GM18951 (cell line): ENCODE results near the gene DIP2C.
"Not testable (repeated sequence)": the region's sequence is repeated elsewhere in the genome, so short reads cannot be mapped to it uniquely, and the experiment has no call there.

Experiments
- POLR2A ChIP-seq: IDR thresholded peaks from 4 replicates; pipeline ENCODE4 v1.6.1; 2011; ENCODE audit warnings: mild to moderate bottlenecking; ENCODE audit not compliant: insufficient read length, insufficient read depth; ENCODE audit errors: extremely low read depth
- in situ Hi-C: fragments of 300-500 bp; cut with MboI; formaldehyde crosslinking; loops from one replicate; pipeline ENCODE4 v1.12.0; 2022; ENCODE audit warnings: low sequenced_read_pairs, mixed read lengths, inconsistent platforms; ENCODE audit not compliant: unreplicated experiment

DIP2C gene

DNA sequence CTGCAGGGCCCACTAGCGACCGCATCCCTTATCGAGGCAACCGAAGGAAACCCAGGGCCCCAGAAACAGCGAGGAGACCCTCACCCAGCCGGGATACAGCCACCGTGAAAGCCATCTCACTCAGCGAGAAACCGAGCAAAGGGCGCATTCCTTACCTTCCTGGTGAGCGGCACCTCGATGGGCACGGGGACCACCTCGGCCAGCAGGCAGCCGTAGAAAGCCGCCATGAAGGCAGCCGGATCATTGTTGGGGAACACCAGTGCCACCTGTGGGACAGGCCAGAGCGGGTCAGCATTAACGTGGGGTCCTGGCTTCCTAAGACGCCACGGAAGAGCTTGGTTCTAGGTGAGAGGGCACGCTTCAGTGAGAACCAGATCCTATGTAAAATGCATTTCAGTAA, 290.5 kb downstream of the DIP2C start:
- no peak for TF ChIP-seq POLR2A
- in situ Hi-C loops = no loop called here

DNA sequence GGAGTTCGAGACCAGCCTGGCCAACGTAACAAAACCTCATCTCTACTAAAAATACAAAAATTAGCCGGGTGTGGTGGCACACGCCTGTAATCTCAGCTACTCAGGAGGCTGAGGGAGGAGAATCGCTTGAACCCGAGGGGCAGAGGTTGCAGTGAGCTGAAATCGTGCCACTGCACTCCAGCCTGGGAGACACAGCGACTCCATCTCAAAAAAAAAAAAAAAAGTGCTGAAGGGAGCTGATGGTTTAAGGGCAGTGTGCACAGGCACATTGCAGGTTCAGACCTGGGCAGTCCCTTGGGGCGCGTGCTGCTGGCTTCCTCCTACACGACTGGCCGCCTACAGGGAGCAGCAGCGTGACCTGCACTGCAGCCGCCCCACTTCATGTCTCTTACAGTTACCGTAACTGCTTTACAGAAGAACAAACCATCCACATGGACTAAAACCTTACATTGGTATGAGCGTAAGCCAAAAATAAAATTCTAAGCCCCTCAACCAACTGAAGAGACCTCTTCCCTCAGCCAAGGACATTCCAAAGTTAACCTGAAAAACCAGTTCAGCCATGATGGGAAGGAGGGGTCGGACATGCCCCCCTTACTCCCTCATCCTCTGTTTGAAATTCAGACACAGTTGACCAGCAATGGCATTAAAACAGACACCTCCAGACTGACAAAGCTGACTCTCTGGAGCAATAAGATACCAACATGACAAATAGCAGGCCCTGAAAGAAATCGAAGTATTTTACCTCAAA, 292.0 kb downstream of the DIP2C start:
- in situ Hi-C loops = no loop called here
- no peak for TF ChIP-seq POLR2A

DNA sequence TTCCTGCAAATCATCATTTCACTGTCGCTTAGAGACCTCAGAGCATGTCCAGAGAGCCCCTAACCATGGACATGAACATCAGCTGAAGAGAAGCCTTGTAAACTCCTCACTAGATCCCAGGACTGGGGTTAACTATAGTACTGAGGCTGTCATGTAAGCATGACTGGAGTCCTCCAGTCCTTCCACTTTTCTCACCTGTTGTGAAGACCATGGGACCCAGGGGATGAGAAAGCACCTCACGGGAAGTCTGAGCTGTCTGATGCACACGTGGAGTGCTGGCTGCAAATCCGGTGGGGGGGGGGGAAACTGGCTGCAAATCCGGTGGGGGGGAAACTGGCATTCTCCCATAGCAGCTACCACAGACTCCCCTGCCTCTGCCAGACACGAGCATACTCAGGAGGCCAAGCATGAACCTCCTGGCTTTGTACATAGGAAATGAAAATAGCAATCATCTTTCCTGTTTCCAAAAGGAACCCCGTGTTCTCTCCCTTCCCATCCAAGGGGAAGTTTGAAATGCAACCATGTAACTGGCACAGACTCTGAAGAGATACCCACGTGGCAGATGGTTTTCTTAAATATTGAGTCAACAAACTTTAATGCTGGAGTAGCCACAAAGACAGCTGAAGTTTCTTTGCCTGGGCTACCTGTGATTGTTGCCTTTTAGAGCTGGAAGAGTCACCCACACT, 292.8 kb downstream of the DIP2C start:
- in situ Hi-C loops = no loop called here
- TF ChIP-seq POLR2A = no peak

DNA sequence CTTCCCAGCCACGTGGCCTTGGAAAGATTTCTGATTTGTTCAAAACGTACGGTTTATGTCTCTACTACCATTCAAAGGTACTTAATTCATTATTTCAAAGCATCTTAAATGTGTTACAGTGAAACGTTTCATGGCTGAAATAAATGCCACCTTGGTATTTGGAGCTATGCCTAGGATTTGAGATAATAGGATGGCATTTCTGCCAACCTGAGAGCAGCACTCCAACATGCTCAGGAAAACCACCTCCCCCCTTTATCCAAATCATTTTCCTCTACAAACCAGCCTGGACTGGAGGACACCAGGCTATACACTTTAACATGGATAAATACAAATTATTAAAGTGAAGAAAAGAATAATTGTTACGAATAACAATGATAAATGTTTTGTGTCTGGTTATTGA, 293.4 kb downstream of the DIP2C start:
- TF ChIP-seq POLR2A = no peak

DNA sequence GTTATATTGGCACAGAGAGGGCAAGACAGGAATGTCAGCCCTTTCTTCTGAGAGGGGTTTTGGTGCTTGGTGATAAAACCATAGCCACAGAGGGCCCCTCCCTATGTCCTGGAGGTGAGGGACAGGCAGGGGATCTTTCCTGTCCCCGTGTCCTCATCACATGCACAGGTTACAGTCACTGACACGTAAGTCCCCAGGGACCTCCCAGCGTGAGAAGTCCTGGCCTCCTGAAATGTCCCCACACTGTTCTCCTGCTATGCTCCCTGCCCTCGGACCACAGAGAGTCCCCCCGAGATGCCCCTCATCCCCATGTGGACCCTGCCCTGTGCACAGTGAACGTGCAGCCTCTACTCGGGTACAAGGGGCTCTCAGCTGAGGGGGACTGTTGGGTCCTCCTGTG, 293.8 kb downstream of the DIP2C start:
- TF ChIP-seq POLR2A = no peak
- in situ Hi-C loops = no loop called here

More for the DNA sequence above, 293.4 kb downstream of the DIP2C start:
- in situ Hi-C loops = no loop called here

DNA sequence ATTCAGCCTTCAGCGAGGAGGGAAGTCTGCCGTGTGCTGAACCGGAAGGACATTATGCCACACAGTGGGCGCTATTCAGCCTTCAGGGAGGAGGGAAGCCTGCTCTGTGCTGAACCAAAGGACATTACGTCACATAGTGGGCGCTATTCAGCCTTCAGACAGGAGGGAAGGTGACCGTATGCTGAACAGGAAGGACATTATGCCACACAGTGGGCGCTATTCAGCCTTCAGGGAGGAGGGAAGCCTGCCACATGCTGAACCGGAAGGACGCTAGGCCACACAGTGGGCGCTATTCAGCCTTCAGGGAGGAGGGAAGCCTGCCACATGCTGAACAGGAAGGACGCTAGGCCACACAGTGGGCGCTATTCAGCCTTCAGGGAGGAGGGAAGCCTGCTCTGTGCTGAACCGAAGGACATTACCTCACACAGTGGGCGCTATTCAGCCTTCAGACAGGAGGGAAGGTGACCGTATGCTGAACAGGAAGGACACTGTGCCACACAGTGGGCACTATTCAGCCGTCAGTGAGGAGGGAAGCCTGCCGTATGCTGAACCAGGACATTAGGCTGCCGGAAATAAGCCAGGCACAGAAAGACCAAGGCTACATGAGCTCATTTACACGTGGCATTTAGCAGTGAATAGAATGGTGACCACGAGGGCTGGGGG, 294.9 kb downstream of the DIP2C start:
- in situ Hi-C loops = not testable (repeated sequence)

DNA sequence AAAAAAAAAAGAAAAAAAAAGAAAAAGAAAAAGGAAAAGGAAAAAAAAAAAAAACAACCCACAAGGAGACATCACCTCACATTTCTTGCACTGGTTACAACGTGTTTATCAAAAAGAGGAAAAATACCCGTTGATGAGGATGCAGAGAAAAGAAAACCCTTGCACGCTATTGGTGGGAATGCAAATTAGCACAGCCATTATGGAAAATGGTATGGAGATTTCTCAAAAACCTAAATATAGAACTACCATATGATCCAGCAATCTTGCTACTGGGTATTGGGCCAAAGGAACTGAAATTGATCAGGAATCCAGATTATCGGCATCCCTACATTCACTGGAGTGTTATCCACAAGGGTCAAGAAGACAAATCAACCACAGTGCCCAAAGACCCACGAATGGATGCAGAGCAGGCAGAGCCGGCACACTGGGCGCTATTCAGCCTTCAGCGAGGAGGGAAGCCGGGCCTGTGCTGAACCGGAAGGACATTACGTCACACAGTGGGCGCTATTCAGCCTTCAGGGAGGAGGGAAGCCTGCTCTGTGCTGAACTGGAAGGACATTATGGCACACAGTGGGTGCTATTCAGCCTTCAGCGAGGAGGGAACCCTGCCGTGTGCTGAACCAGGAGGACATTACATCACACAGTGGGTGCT, 295.6 kb downstream of the DIP2C start:
- in situ Hi-C loops = no loop called here
- TF ChIP-seq POLR2A = no peak

DNA sequence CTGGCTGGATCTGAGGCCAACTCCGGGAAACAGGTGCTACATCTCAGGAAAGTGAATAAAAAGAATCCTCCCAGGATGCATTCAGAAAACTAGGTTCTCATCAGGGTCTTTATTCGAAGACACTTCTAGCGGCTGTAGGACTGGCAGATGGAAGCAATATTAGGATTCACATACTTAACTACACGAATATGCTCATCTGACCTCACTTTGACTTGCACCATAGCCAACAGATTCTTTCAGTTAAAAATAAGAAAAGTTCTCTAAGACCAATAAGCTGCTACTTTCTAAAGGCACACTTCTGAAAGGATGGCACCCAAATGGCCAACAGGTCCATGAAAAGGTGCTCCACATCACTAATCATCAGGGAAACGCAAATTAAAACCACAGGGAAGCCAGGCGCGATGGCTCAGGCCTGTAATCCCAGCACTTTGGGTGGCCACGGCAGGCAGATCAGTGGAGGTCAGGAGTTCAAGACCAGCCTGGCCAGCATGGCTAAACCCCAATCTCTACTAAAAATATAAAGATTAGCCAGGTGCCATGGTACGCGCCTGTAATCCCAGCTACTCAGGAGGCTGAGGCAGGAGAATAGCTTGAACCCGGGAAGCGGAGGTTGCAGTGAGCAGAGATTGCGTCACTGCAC, 296.2 kb downstream of the DIP2C start:
- in situ Hi-C loops = no loop called here
- TF ChIP-seq POLR2A = no peak

DNA sequence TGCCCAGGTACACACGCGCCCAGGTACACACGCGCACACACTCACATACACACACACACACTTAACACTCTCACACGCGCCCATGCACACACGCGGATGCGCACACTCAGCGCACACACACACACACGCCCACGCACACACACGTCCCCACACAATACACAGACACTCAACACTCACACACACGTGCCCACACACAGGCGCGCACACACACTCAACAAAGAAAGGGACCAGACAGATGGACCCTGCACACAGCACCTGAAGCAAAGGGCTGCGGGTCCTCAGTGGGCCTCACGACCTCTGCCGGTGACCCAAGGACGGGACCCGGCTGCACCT, 296.8 kb downstream of the DIP2C start:
- in situ Hi-C loops = no loop called here
- no peak for TF ChIP-seq POLR2A

DNA sequence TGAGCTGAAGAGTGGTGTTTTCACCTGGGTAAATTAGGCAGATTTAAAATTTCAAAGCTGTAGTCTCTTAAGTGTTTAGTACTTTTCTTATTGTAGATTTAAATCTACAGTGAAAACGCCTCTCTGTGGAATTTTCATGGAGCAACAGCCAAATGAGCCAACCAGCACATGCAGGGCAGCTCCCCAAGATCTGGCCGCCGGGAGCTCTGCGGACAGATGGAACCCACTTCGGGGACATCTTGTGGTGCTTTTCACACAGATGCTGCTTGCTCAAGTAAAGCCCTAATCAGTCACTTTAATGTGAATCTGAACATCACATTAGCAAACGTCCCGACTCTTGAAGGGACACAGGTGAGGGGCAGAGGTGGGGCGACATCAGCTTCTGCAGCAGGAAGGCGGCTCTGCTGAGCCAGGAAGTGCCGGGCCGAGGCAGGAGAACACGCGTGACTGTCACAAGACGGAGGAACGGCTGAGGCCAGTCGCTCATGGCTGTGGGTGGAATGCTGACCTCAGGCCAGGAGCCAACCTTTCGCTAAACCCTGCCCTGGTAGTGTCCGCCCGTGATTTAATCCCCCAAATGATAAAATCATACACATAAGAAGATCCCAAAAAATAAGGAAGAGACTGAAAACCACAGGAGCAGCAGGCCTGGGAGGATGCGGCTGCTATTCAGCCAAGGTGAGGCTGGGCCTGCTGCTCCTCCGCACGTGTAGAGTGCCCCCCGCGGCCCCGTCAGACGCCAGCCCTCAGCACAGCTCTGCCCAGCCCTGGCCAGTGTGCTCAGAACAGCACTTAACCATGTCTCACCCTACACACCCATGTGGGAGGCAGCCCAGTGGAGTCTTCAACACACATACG, 297.4 kb downstream of the DIP2C start:
- TF ChIP-seq POLR2A = no peak
- in situ Hi-C loops = no loop called here

DNA sequence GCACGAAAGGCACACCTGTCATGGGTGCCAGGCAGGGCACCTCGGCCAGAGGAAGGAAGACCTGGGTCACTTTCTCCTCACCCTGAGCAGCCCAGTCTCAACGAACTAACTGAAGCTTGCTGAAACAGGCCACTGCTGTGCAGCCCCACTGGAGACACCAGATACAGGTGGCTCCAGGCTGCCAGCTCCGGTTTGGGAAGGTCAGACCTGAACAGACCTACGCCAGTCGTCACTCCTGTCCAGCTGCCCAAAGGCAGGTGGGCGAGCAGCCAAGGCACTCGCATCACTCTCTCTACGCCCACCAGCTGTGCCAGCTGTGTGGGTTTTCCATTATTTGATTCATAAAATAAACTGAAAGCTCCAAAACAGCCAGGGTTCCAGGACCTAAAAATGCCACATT, 298.2 kb downstream of the DIP2C start:
- in situ Hi-C loops = no loop called here
- no peak for TF ChIP-seq POLR2A

DNA sequence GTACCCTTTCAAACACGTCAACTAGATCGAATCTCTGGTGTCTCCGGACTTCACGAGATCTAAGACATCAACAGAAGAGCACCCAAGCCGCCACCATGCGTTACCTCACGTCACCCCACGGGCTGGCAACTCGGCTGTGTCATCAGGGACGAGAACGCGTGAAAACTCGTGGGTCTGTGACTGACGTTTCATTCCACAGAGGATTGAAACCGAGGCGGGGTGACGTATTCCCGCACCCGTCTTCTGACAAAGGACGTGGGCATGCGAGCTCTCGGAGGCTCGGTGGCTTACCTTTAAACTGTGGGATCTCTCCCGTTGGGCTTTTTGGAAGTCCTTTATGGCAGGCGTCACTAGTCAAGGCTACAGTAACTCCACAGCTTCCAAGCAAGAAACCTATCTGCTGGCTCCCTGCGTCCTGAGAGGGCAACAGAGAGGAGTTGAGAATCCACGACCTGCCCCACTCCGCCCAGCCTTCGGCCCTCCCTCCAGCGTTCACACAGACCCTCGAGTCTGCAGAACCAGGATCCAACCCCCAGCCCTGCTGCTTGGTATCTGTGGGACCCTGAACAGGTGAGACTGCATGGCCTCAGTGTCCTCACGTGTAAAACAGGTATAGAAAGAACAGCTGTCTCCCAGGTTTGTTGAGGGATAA, 298.9 kb downstream of the DIP2C start:
- TF ChIP-seq POLR2A = no peak
- in situ Hi-C loops = no loop called here
